ENCODE measurements around the gene NOP58. TPM values are rescaled to one million over a fixed set of nuclear protein-coding genes. Genes with fewer than 3 reads are reported as not detected.

The NOP58 gene
- total and polyA plus RNA-seq, 7 donors = 15.6 to 91.1 (median 40.0) TPM

DNA sequence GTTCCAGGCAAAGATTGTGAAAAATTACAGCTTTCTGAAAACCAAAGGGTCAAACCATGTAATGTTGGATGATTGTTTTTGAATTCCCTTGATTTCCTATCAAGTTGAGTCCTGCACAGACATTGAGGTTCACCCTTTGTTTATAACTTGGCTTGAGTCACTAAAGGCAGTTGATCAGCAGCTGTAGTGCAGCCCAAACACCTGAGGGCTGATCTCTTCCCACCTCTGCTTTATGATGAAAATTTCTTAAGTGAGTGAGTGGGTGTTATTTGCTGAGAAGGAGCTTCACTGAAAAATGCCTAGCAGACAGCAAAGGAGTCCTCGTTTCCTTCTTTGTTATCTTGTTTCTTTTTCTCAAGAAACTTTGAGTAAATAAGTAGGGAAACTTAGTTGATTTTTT lies 78.6 kb downstream of the NOP58 start:
- intact Hi-C loops (cut with DNase I) = no loop called here
- Histone ChIP-seq H3K9me3 (no peaks in the 10 kb centered on the region), H3K27me3 (no peaks in the 10 kb centered on the region), H3K36me3 (no peaks in the 10 kb centered on the region), H3K27ac (no peak overlapping the region), H3K4me1 (no peaks in the 10 kb centered on the region), H3K4me3 (no peak overlapping the region)
- 58 to 64% methylated on average over 1 of the region's 1 CpG for WGBS, 2 donors
- TF ChIP-seq POLR2AphosphoS5 (IDR thresholded peaks at IDR 0.05) = no peak
- TF ChIP-seq POLR2A (IDR thresholded peaks at IDR 0.05) = no peak
- no peak for TF ChIP-seq EP300 (IDR thresholded peaks at IDR 0.05)
- TF ChIP-seq, protein P1, sequence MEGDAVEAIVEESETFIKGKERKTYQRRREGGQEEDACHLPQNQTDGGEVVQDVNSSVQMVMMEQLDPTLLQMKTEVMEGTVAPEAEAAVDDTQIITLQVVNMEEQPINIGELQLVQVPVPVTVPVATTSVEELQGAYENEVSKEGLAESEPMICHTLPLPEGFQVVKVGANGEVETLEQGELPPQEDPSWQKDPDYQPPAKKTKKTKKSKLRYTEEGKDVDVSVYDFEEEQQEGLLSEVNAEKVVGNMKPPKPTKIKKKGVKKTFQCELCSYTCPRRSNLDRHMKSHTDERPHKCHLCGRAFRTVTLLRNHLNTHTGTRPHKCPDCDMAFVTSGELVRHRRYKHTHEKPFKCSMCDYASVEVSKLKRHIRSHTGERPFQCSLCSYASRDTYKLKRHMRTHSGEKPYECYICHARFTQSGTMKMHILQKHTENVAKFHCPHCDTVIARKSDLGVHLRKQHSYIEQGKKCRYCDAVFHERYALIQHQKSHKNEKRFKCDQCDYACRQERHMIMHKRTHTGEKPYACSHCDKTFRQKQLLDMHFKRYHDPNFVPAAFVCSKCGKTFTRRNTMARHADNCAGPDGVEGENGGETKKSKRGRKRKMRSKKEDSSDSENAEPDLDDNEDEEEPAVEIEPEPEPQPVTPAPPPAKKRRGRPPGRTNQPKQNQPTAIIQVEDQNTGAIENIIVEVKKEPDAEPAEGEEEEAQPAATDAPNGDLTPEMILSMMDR (IDR thresholded peaks at IDR 0.05) = no peak
- no peak for DNase-seq

DNA sequence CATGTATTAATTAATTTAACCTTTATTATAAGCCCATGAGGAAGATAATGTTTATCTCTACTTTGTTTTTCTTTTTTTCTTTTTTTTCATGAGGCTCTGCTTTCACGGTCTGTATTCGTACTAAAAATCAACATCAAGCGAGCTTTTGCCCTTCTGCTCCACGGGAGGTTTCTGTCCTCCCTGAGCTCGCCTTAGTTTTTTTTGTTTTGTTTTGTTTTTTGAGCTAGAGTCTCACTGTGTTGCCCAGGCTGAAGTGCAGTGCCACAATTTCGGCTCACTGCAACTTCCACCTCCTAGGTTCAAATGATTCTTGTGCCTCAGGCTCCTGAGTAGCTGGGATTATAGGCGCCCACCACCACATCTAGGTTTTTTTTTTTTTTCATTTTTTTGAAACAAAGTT lies 80.6 kb downstream of the NOP58 start:
- H3K4me3 ChIP-seq = no peak overlapping the region

More for the DNA sequence above, 80.6 kb downstream of the NOP58 start:
- intact Hi-C loops (cut with DNase I) = no loop called here
- no peak for TF ChIP-seq EP300 (IDR thresholded peaks at IDR 0.05)
- TF ChIP-seq POLR2A (IDR thresholded peaks at IDR 0.05) = no peak
- TF ChIP-seq, protein P1 (IDR thresholded peaks at IDR 0.05) = no peak
- no peak for TF ChIP-seq POLR2AphosphoS5 (IDR thresholded peaks at IDR 0.05)
- no peaks in the 10 kb centered on the region for H3K9me3 ChIP-seq
- no peaks in the 10 kb centered on the region for H3K4me1 ChIP-seq
- no peak for DNase-seq
- WGBS, 2 donors = 94% methylated on average over 7 of the region's 7 CpGs
- H3K27ac ChIP-seq = no peak overlapping the region
- no peaks in the 10 kb centered on the region for H3K36me3 ChIP-seq
- H3K27me3 ChIP-seq = no peaks in the 10 kb centered on the region

Small RNAs within 50 kb of the gene (small RNA-seq; reads per million reads assigned to genes)
- gene AC079354.2 = 0 reads per million in 3 donors
- gene RF00575 = 0 reads per million in 3 donors
- 0 reads per million in 3 donors for gene RN7SL753P
- 3.9 to 15.8 (median 14.1) reads per million in 3 donors for gene SNORD11
- gene SNORD11B = 4.9 to 34.6 (median 25.9) reads per million in 3 donors
- 83.4 to 303 (median 217) reads per million in 3 donors for gene SNORD70

Other genes starting within 250 kb of the NOP58 start
- gene FZD7, start 231.9 kb upstream of the NOP58 start, total RNA-seq = 10 to 100 TPM; 37.9 to 51.2 (median 48.1) TPM
- 1 to 10 TPM in 2 of 3 donors, under 1 TPM in 1; 0.23 to 9.4 (median 2.4) TPM for gene FZD7, start 231.9 kb upstream of the NOP58 start, polyA plus RNA-seq
- under 1 TPM in 2 of 4 donors, not detected in 2; 0.16 to 0.83 TPM for gene KIAA2012, start 192.5 kb upstream of the NOP58 start, total RNA-seq
- under 1 TPM in 1 of 3 donors, not detected in 2; 0.04 TPM for gene KIAA2012, start 192.5 kb upstream of the NOP58 start, polyA plus RNA-seq
- 10 to 100 TPM; 56.2 to 98.4 (median 76.1) TPM for gene SUMO1, start 27.2 kb upstream of the NOP58 start, total RNA-seq
- 100 to 1,000 TPM in 2 of 3 donors, 10 to 100 TPM in 1; 88.6 to 191 (median 159) TPM for gene SUMO1, start 27.2 kb upstream of the NOP58 start, polyA plus RNA-seq
- 10 to 100 TPM; 49.9 to 74.9 (median 63.3) TPM for gene BMPR2, start 110.6 kb downstream of the NOP58 start, total RNA-seq
- 1 to 10 TPM; 2.5 to 9.1 (median 4.2) TPM for gene BMPR2, start 110.6 kb downstream of the NOP58 start, polyA plus RNA-seq